AG09319 (cell line): Measurements from ENCODE around the gene ESYT1.
A peak's percentile ranks its signal among the peaks of the same experiment; 100 is the strongest.
"Not testable (repeated sequence)": the region's sequence is repeated elsewhere in the genome, so short reads cannot be mapped to it uniquely, and the experiment has no call there.

Experiments
- DNase-seq: peaks from one replicate; pipeline ENCODE4 v3.0.0-alpha.2; 2010; ENCODE audit warnings: low read depth; ENCODE audit errors: extremely low read depth
- TF ChIP-seq, protein P1 (sequence below): IDR thresholded peaks from 2 replicates; pipeline ENCODE4 v1.5.1; 2011; ENCODE audit warnings: low read depth, mild to moderate bottlenecking, inconsistent platforms, low read length, moderate library complexity

ESYT1 gene

DNA sequence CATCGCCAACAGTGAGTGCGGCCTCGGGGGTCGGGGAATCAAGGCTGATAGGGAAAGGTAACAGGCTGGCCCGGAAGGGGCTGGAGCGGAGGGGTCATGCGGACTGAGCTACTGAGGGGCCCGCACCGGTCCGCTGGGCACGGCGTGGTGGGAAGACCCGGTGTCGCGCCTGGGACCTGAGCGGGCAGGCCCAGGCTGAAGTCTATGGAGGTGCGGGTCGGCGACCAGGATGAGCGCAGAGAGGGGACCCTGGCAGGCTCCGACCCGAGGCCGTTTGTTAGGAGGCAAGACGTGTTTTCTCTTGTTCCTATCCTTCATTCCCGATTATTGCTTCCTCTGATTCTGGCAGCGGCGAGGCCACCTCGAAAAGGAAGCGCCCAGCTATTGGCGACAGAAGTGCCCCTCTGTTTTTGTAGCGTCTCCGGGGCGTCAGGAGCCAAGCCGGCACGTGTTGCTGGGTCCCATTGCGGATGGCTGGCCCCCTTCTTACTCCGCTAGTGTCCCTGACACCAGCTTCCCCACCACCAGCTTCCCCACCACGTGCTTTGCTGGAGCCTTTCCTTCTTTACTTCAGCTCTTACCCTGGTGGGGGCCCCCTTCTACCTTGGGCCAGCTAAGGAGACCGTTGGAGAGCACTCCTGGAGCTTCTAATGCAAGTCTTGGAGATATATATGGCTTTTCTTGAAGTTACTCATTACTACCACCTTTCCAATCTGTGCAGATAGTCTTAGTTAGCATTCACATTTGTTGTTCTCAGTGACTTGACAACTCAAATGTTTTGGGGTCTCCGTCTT is 23.1 kb upstream of the ESYT1 start:
- DNase-seq, result no peak
- TF ChIP-seq, protein P1, sequence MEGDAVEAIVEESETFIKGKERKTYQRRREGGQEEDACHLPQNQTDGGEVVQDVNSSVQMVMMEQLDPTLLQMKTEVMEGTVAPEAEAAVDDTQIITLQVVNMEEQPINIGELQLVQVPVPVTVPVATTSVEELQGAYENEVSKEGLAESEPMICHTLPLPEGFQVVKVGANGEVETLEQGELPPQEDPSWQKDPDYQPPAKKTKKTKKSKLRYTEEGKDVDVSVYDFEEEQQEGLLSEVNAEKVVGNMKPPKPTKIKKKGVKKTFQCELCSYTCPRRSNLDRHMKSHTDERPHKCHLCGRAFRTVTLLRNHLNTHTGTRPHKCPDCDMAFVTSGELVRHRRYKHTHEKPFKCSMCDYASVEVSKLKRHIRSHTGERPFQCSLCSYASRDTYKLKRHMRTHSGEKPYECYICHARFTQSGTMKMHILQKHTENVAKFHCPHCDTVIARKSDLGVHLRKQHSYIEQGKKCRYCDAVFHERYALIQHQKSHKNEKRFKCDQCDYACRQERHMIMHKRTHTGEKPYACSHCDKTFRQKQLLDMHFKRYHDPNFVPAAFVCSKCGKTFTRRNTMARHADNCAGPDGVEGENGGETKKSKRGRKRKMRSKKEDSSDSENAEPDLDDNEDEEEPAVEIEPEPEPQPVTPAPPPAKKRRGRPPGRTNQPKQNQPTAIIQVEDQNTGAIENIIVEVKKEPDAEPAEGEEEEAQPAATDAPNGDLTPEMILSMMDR, result no peak

DNA sequence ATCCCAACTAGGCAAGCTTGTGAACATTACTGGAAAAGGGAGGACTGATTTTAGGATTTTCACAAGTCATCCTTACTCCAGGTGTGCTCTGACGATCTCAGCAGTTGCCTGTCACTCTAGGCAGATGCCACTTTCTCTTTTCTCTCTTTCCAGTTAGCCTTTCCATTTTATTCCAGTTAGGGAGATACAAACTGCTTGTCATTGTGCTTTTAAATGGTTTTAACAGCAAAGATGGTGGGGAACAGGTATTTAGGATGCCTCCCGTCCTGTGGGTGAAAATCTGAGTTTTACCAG is 22.5 kb upstream of the ESYT1 start:
- no peak for DNase-seq

GRCh38 chr12:56107242-56107641 is 20.8 kb upstream of the ESYT1 start:
- TF ChIP-seq, protein P1, result no peak
- no peak for DNase-seq

More for the DNA sequence above, 22.5 kb upstream of the ESYT1 start:
- TF ChIP-seq, protein P1, result no peak

DNA sequence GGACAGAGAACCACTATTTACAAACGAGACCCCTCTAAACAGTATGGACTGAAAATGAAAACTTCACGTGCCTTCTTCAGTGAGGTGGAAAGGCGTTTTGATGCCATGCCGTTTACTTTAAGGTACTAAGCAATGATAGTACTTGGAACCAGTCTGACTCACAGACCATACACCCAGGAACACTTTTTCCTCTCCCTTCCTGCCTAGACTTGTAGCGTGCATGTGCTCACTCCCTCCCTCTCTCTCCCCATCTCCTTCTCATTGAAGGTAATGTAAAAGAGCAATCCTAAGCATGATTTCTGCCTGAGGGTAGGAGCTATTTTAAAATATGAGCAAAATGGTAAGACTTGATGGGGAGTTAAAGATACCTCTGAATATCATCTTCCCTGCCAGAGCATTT is 17.5 kb upstream of the ESYT1 start:
- TF ChIP-seq, protein P1, result no peak
- no peak for DNase-seq

DNA sequence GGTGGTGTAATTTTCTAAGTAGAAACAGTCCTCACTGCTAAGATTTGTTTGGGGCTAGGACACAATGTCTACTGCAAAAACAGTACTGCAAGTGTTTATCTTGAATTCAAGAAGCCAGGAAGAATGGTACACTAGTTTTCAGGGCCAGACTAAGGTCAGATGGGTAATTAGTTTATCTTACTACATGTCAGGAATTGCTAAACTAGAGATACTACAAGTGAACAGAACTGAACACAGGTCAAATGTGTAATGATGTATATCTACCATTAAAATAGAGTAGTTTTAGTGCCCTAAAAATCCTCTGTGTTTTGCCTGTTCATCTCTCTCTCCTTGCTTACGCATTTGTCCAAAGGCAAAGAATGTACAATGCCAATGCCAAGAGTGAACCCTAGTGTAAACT is 14.0 kb upstream of the ESYT1 start:
- no peak for DNase-seq
- TF ChIP-seq, protein P1, result no peak

DNA sequence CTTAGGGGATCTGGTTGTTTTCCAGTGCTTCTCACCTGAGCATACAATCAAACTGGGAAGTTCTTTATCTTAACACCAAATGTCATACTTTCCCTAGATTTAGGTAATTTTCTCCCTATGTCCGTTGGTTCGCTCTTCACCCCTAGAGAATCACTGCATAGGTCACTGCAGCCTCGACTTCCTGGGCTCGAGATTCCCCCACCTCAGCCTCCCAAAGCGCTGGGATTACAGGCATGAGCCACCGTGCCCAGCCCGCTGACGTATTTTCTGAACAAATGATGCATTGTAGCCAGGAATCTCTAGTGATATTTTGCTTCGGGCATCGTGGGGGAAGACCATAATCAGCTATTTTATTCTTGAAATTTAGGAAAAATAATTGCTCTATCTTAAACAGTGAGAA is 12.7 kb upstream of the ESYT1 start:
- no peak for DNase-seq
- TF ChIP-seq, protein P1, result no peak

- TF ChIP-seq, protein P1, result no peak
- peak; percentile 77 for DNase-seq
Observed at GRCh38 chr12:56116267-56117081, 11.6 kb upstream of the ESYT1 start, which contains the start of gene RPL41. TSS of gene RPL41 (plus strand) at chr12:56116633.

DNA sequence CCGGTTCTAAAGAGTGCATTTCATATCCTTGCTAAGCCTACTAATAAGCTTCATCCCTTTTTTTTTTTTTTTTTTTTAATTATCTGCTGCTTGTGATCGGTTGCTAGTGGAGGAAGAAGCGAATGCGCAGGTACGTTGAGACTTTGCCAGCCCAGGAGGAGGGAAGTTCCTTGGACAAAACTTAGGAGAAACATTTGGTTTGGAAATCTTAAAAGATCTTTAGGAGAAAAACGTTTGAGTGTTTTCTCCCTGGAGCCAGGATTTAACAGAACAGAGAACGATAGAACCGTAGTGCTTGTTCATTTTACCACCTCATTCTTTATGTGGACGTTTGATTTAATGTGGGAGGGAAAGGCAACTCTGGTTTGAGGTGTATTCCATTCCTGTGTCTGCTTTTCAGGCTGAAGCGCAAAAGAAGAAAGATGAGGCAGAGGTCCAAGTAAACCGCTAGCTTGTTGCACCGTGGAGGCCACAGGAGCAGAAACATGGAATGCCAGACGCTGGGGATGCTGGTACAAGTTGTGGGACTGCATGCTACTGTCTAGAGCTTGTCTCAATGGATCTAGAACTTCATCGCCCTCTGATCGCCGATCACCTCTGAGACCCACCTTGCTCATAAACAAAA is 10.9 kb upstream of the ESYT1 start:
- DNase-seq, result not testable (repeated sequence)
